SK-N-SH (cell line): Measurements from ENCODE around the gene BRSK1. TPM values are rescaled to one million over a fixed set of nuclear protein-coding genes. Genes with fewer than 3 reads are reported as not detected.

Source experiments
- CTCF ChIA-PET: fragments of 300-600, 350-600 bp; formaldehyde crosslinking; extraction: SDS; loops from one replicate; lab custom pipeline; 2021; lab: Yijun Ruan, JAX
- POLR2A ChIA-PET: fragments of 350-600 bp; sonication (Branson Sonifier 250); formaldehyde crosslinking; extraction: SDS; loops from one replicate; lab custom pipeline; 2020; ENCODE audit warnings: antibody characterized with exemption, inconsistent platforms; lab: Yijun Ruan, JAX
- DNase-seq: peaks from one replicate; pipeline ENCODE4 v3.0.0; 2012
- H2AFZ ChIP-seq: fragments of 200-600 bp; sonication (generic); 2 replicates; pipeline ENCODE4 v1.8.1; 2016; ENCODE audit warnings: antibody characterized with exemption, mild to moderate bottlenecking, low read depth
- H3F3A ChIP-seq: fragments of 200-600 bp; sonication (generic); replicated peaks from 2 replicates; pipeline ENCODE3; 2016; ENCODE audit warnings: antibody characterized with exemption, mild to moderate bottlenecking; ENCODE audit not compliant: insufficient read depth
- H3K27ac ChIP-seq, 2 experiments: fragments of 200-500 bp in 1 of 2; fragments of 200-600 bp in 1 of 2; sonication (Bioruptor generic) in 1 of 2; sonication (generic), shearing (Covaris generic) in 1 of 2; 2 replicates each; pipeline versions ENCODE4 v1.5.1 to v1.6.1; 2014 to 2016; ENCODE audit warnings: low read depth in 2 of 2, inconsistent platforms in 1 of 2, low read length in 1 of 2, mild to moderate bottlenecking in 1 of 2, mixed read lengths in 1 of 2
- H3K27me3 ChIP-seq: fragments of 200-600 bp; sonication (generic), shearing (Covaris generic); 2 replicates; pipeline ENCODE4 v1.6.1; 2016; ENCODE audit warnings: mixed run types; ENCODE audit not compliant: insufficient read depth
- H3K36me3 ChIP-seq, 2 experiments: fragments of 200-500 bp in 1 of 2; fragments of 200-600 bp in 1 of 2; sonication (Bioruptor generic) in 1 of 2; sonication (generic) in 1 of 2; replicated peaks in 1 of 2; 2 replicates each; pipeline versions ENCODE3 to v1.5.1; 2014 to 2016; ENCODE audit warnings: low read length in 1 of 2, mild to moderate bottlenecking in 1 of 2; ENCODE audit not compliant: insufficient read depth in 2 of 2, control insufficient read depth in 1 of 2
- H3K4me1 ChIP-seq, 2 experiments: fragments of 200-500 bp in 1 of 2; fragments of 200-600 bp in 1 of 2; sonication (Bioruptor generic) in 1 of 2; sonication (generic), shearing (Covaris generic) in 1 of 2; 2 replicates each; pipeline versions ENCODE4 v1.5.1 to v1.6.1; 2014 to 2016; ENCODE audit warnings: low read depth in 1 of 2, low read length in 1 of 2, mixed run types in 1 of 2; ENCODE audit not compliant: insufficient read depth in 2 of 2, control insufficient read depth in 1 of 2
- H3K4me2 ChIP-seq: fragments of 200-600 bp; sonication (generic), shearing (Covaris generic); 2 replicates; pipeline ENCODE4 v1.6.1; 2017; ENCODE audit warnings: mixed run types
- H3K4me3 ChIP-seq, 2 experiments: fragments of 200-500 bp in 1 of 2; fragments of 200-600 bp in 1 of 2; sonication (Bioruptor generic) in 1 of 2; sonication (generic), shearing (Covaris generic) in 1 of 2; 2 replicates each; pipeline versions ENCODE4 v1.5.1 to v1.8.1; 2014 to 2016; ENCODE audit warnings: low read depth in 2 of 2, inconsistent platforms in 1 of 2, low read length in 1 of 2, mild to moderate bottlenecking in 1 of 2, mixed read lengths in 1 of 2, moderate library complexity in 1 of 2
- H3K79me2 ChIP-seq: fragments of 200-600 bp; sonication (generic); 2 replicates; pipeline ENCODE4 v1.8.1; 2017; ENCODE audit warnings: mild to moderate bottlenecking; ENCODE audit not compliant: insufficient read depth
- H3K9ac ChIP-seq: fragments of 200-600 bp; sonication (generic); 2 replicates; pipeline ENCODE4 v1.6.1; 2017; ENCODE audit warnings: mixed run types
- H3K9me2 ChIP-seq: fragments of 200-600 bp; sonication (generic); 2 replicates; pipeline ENCODE4 v1.6.1; 2017; ENCODE audit warnings: mixed run types
- H3K9me3 ChIP-seq: fragments of 200-600 bp; sonication (generic); 2 replicates; pipeline ENCODE4 v1.6.1; 2017; ENCODE audit warnings: mixed run types, mild to moderate bottlenecking, moderate library complexity
- H4K20me1 ChIP-seq: fragments of 200-600 bp; sonication (generic); 2 replicates; pipeline ENCODE4 v1.6.1; 2017; ENCODE audit warnings: mild to moderate bottlenecking, mixed run types; ENCODE audit not compliant: insufficient read depth
- EP300 ChIP-seq, 2 experiments: IDR thresholded peaks; 2 replicates each; pipeline versions ENCODE4 v1.4.0 to v1.6.1; 2012; ENCODE audit warnings: borderline replicate concordance in 1 of 2, low read depth in 1 of 2, low read length in 1 of 2
- EZH2phosphoT487 ChIP-seq: fragments of 200-600 bp; sonication (generic); IDR thresholded peaks from 2 replicates; pipeline ENCODE4 v1.6.1; 2017; ENCODE audit warnings: low read depth, mixed run types, mild to moderate bottlenecking, antibody characterized with exemption, moderate library complexity, borderline replicate concordance
- FOSL2 ChIP-seq: IDR thresholded peaks from 2 replicates; pipeline ENCODE4 v1.4.0; 2012; ENCODE audit warnings: low read depth, mild to moderate bottlenecking, moderate library complexity, borderline replicate concordance
- FOXJ3 ChIP-seq: sonication (generic); formaldehyde crosslinking; IDR thresholded peaks from 2 replicates; pipeline ENCODE4 v1.5.1; 2020; ENCODE audit warnings: mild to moderate bottlenecking, missing genetic modification reagents
- GABPA ChIP-seq: IDR thresholded peaks from 2 replicates; pipeline ENCODE4 v1.4.0; 2012; ENCODE audit warnings: low read depth, mild to moderate bottlenecking
- GATA2 ChIP-seq: sonication (generic); formaldehyde crosslinking; IDR thresholded peaks from 2 replicates; pipeline ENCODE4 v1.5.0; 2020; ENCODE audit warnings: mild to moderate bottlenecking, missing genetic modification reagents
- MEF2A ChIP-seq: IDR thresholded peaks from 2 replicates; pipeline ENCODE4 v1.4.0; 2012; ENCODE audit warnings: low read depth, borderline replicate concordance
- MXI1 ChIP-seq: IDR thresholded peaks from 2 replicates; pipeline ENCODE4 v1.6.1; 2012; ENCODE audit warnings: mild to moderate bottlenecking, low read depth, low read length, improper control_type of control experiment
- NRF1 ChIP-seq: IDR thresholded peaks from 2 replicates; pipeline ENCODE4 v1.6.1; 2012; ENCODE audit warnings: low read depth, mild to moderate bottlenecking, low read length
- PBX3 ChIP-seq: IDR thresholded peaks from 2 replicates; pipeline ENCODE4; 2012
- POLR2AphosphoS5 ChIP-seq: IDR thresholded peaks from 2 replicates; pipeline ENCODE4 v1.6.1; 2012; ENCODE audit warnings: low read depth, low read length
- RAD21 ChIP-seq: IDR thresholded peaks from 2 replicates; pipeline ENCODE4 v1.6.1; 2012; ENCODE audit warnings: mild to moderate bottlenecking, low read length
- RCOR1 ChIP-seq: fragments of 150-350 bp; IDR thresholded peaks from 2 replicates; pipeline ENCODE4 v1.6.1; 2017; ENCODE audit warnings: antibody characterized with exemption, low read length
- RXRA ChIP-seq: IDR thresholded peaks from 2 replicates; pipeline ENCODE4 v1.4.0; 2012; ENCODE audit warnings: low read depth, mild to moderate bottlenecking, borderline replicate concordance
- SMC3 ChIP-seq: IDR thresholded peaks from 2 replicates; pipeline ENCODE4 v1.6.1; 2012; ENCODE audit warnings: low read depth, low read length, improper control_type of control experiment
- TAF1 ChIP-seq: IDR thresholded peaks from 2 replicates; pipeline ENCODE4 v1.6.1; 2012; ENCODE audit warnings: low read depth, mild to moderate bottlenecking, low read length, moderate library complexity, borderline replicate concordance
- TEAD4 ChIP-seq: IDR thresholded peaks from 2 replicates; pipeline ENCODE4 v1.4.0; 2012; ENCODE audit warnings: mild to moderate bottlenecking, borderline replicate concordance; ENCODE audit not compliant: insufficient read depth
- USF1 ChIP-seq: IDR thresholded peaks from 2 replicates; pipeline ENCODE4 v1.4.0; 2012; ENCODE audit warnings: low read depth, borderline replicate concordance
- WGBS: methylation state at CpG from one replicate; pipeline ENCODE4 v1.1.6; 2017; ENCODE audit warnings: low lambda C conversion rate; 5-methylcytosine and 5-hydroxymethylcytosine counted together
- polyA plus RNA-seq, 3 experiments: library from polyadenylated mRNA; depleted of rRNA; stranded (reverse); fragments of >200 nt; gene quantifications; 2 replicates each; pipeline ENCODE4 v1.2.3, GENCODE V29; 2012

BRSK1 gene
- polyA plus RNA-seq, 1 of the 3 experiments (the other 2 are of a cell fraction) = 49.7 TPM

GRCh38 chr19:55272142-55272541 is 11.7 kb upstream of the BRSK1 start:
- Histone ChIP-seq H3K27ac (no peak overlapping the region), H3K4me1 (no peaks in the 10 kb centered on the region), H3K79me2 (no peaks in the 10 kb centered on the region; the same call in 1 of the 2 replicates), H3K36me3 (peaks cover 0 to 23% of the 10 kb centered on the region in 2 experiments), H4K20me1 (no peaks in the 10 kb centered on the region), H3K4me3 (no peak overlapping the region), H2AFZ (no peak overlapping the region), H3K9me2 (no peaks in the 10 kb centered on the region), H3K4me2 (no peak overlapping the region), H3K9ac (no peak overlapping the region), H3K27me3 (no peaks in the 10 kb centered on the region), H3K9me3 (no peaks in the 10 kb centered on the region), H3F3A (no peaks in the 10 kb centered on the region)
- ChIA-PET CTCF (no interaction called here), POLR2A (no interaction called here)
- TF ChIP-seq POLR2AphosphoS5 (no peak), GATA2 (CRISPR knock-in tag) (no peak), NRF1 (no peak), PBX3 (no peak), MEF2A (no peak), USF1 (no peak), RAD21 (no peak), TAF1 (no peak), EP300 (IDR thresholded peaks at IDR 0.05; ENCODE audit: borderline replicate concordance in 1 of 2, low read depth in 1 of 2, low read length in 1 of 2) (no peak), FOSL2 (no peak), GABPA (no peak), FOXJ3 (CRISPR knock-in tag) (no peak), RCOR1 (no peak), SMC3 (no peak), RXRA (no peak), TEAD4 (no peak), EZH2phosphoT487 (no peak), MXI1 (no peak)
- no peak for DNase-seq
- WGBS = 97% methylated on average over 18 of the region's 18 CpGs
